Memory B cell (primary cell): ENCODE measurements around the gene ACP4.

Experiments
- ATAC-seq: fragments of 150-1000 bp; cut with Tn5 transposase; 2 replicates; pipeline ENCODE4 v1.10.0; 2021; ENCODE audit warnings: low read depth, mild to moderate bottlenecking, moderate library complexity
- DNase-seq, 2 donors: peaks; one replicate each; pipeline ENCODE4 v3.0.0; 2022; ENCODE audit warnings: low spot score in 2 of 2
- H3K27ac Mint-ChIP-seq: one replicate; pipeline ENCODE4 v1.8.0; 2022; ENCODE audit warnings: mild to moderate bottlenecking, moderate library complexity, mixed read lengths
- H3K27me3 Mint-ChIP-seq: one replicate; pipeline ENCODE4 v1.8.0; 2022; ENCODE audit warnings: mixed read lengths
- H3K36me3 Mint-ChIP-seq: one replicate; pipeline ENCODE4 v1.8.0; 2022; ENCODE audit warnings: mild to moderate bottlenecking, mixed read lengths
- H3K4me1 Mint-ChIP-seq: one replicate; pipeline ENCODE4 v1.8.0; 2022; ENCODE audit warnings: mixed read lengths
- H3K4me3 Mint-ChIP-seq: one replicate; pipeline ENCODE4 v1.8.0; 2022; ENCODE audit warnings: mild to moderate bottlenecking, moderate library complexity, mixed read lengths
- H3K9me3 Mint-ChIP-seq: one replicate; pipeline ENCODE4 v1.8.0; 2022; ENCODE audit warnings: mixed read lengths

The ACP4 gene

GRCh38 chr19:50843701-50844221, 53.5 kb downstream of the ACP4 start:
- Mint-ChIP-seq H3K9me3 (peaks cover 13% of the 10 kb centered on the region), H3K27ac (no peak overlapping the region), H3K36me3 (peaks cover 5% of the 10 kb centered on the region), H3K27me3 (peaks cover 4% of the 10 kb centered on the region), H3K4me1 (no peaks in the 10 kb centered on the region), H3K4me3 (no peak overlapping the region)
- ATAC-seq (no peak), DNase-seq (no peak)

GRCh38 chr19:50844296-50844935, 54.2 kb downstream of the ACP4 start:
- Mint-ChIP-seq H3K4me3 (no peak overlapping the region), H3K27ac (no peak overlapping the region), H3K9me3 (peaks cover 13% of the 10 kb centered on the region), H3K27me3 (peaks cover 6% of the 10 kb centered on the region), H3K36me3 (peaks cover 5% of the 10 kb centered on the region), H3K4me1 (no peaks in the 10 kb centered on the region)
- ATAC-seq (no peak), DNase-seq (no peak)
